NK-92 (cell line): ENCODE results near the gene ITGA4.

ENCODE experiments used
- DNase-seq: peaks from one replicate; lab custom pipeline; 2025; ENCODE audit not compliant: unreplicated experiment; lab: John Stamatoyannopoulos, UW

ITGA4 gene

GRCh38 chr2:181457741-181458425 is 697 bp downstream of the ITGA4 start:
- DNase-seq: no peak

GRCh38 chr2:181458871-181459270 is 1.7 kb downstream of the ITGA4 start:
- DNase-seq: no peak

GRCh38 chr2:181459621-181460021 is 2.4 kb downstream of the ITGA4 start:
- no peak for DNase-seq

GRCh38 chr2:181461056-181461997 is 4.1 kb downstream of the ITGA4 start:
- DNase-seq: no peak

- DNase-seq: no peak
Observed at GRCh38 chr2:181462033-181462432, 4.8 kb downstream of the ITGA4 start.

GRCh38 chr2:181463588-181463987 is 6.4 kb downstream of the ITGA4 start:
- no peak for DNase-seq

GRCh38 chr2:181464966-181465365 is 7.8 kb downstream of the ITGA4 start:
- DNase-seq: no peak

- no peak for DNase-seq
Observed at GRCh38 chr2:181465676-181466375, 8.6 kb downstream of the ITGA4 start.

GRCh38 chr2:181466661-181467576 is 9.7 kb downstream of the ITGA4 start:
- DNase-seq: no peak

GRCh38 chr2:181467966-181468707 is 11.0 kb downstream of the ITGA4 start:
- DNase-seq: no peak

- no peak for DNase-seq
Observed at GRCh38 chr2:181468811-181469210, 11.6 kb downstream of the ITGA4 start.

GRCh38 chr2:181471226-181471625 is 14.0 kb downstream of the ITGA4 start:
- no peak for DNase-seq

- no peak for DNase-seq
Observed at GRCh38 chr2:181471783-181472182, 14.6 kb downstream of the ITGA4 start.

- DNase-seq: no peak
Observed at GRCh38 chr2:181472990-181473389, 15.8 kb downstream of the ITGA4 start.

- no peak for DNase-seq
Observed at GRCh38 chr2:181474222-181474881, 17.2 kb downstream of the ITGA4 start.

- DNase-seq: no peak
Observed at GRCh38 chr2:181483211-181483610, 26.0 kb downstream of the ITGA4 start.

GRCh38 chr2:181483876-181484275 is 26.7 kb downstream of the ITGA4 start:
- DNase-seq: no peak

- DNase-seq: no peak
Observed at GRCh38 chr2:181484851-181485637, 27.9 kb downstream of the ITGA4 start.

GRCh38 chr2:181485638-181485946 is 28.4 kb downstream of the ITGA4 start:
- DNase-seq: no peak
